ENCODE data around the gene KIF3B. TPM values are rescaled to one million over a fixed set of nuclear protein-coding genes. Genes with fewer than 3 reads are reported as not detected.

The KIF3B gene
- total and polyA plus RNA-seq, 3 experiments from 2014 or later = 5.7 to 61.6 (median 61.0) TPM

GRCh38 chr20:32327087-32327681 lies 49.7 kb downstream of the KIF3B start:
- Mint-ChIP-seq H3K36me3 (peaks cover 11 to 53% (median 18%) of the 10 kb centered on the region in 3 donors), H3K4me3 (no peak overlapping the region), H3K4me1 (peaks cover 2 to 6% (median 4%) of the 10 kb centered on the region in 3 donors), H3K27me3 (no peaks in the 10 kb centered on the region), H3K27ac (peak overlapping the region in 4 of 8 donors; percentile 11 to 78 (median 45)), H3K9me3 (no peaks in the 10 kb centered on the region)
- H3K4me3 ChIP-seq (ENCODE audit: low read length) = no peak overlapping the region
- H3K36me3 ChIP-seq (ENCODE audit: insufficient read depth, low read length) = peaks cover 6% of the 10 kb centered on the region
- no peaks in the 10 kb centered on the region for H3K9me3 ChIP-seq (ENCODE audit: low read length)
- CTCF ChIA-PET = no interaction called here
- DNase-seq = no peak
- POLR2A ChIA-PET = no interaction called here
- H3K27me3 ChIP-seq (ENCODE audit: insufficient read depth, low read length, poor library complexity, severe bottlenecking) = no peaks in the 10 kb centered on the region
- no peaks in the 10 kb centered on the region for H3K4me1 ChIP-seq (ENCODE audit: insufficient read depth, low read length)
- H3K27ac ChIP-seq (ENCODE audit: low read depth, low read length) = no peak overlapping the region

- ChIA-PET POLR2A (no interaction called here), CTCF (no interaction called here)
- Histone ChIP-seq H3K27ac (ENCODE audit: low read depth, low read length) (no peak overlapping the region), H3K4me1 (ENCODE audit: insufficient read depth, low read length) (peaks cover 21% of the 10 kb centered on the region), H3K27me3 (ENCODE audit: insufficient read depth, low read length, poor library complexity, severe bottlenecking) (no peaks in the 10 kb centered on the region), H3K4me3 (ENCODE audit: low read length) (no peak overlapping the region), H3K36me3 (ENCODE audit: insufficient read depth, low read length) (peaks cover 6% of the 10 kb centered on the region), H3K9me3 (ENCODE audit: low read length) (no peaks in the 10 kb centered on the region)
- Mint-ChIP-seq H3K4me3 (no peak overlapping the region), H3K9me3 (no peaks in the 10 kb centered on the region), H3K4me1 (peaks cover 26 to 34% (median 32%) of the 10 kb centered on the region in 3 donors), H3K27ac (no peak overlapping the region), H3K27me3 (no peaks in the 10 kb centered on the region), H3K36me3 (peaks cover 11 to 54% (median 18%) of the 10 kb centered on the region in 3 donors)
- DNase-seq = no peak
Observed at GRCh38 chr20:32329817-32330554, 52.5 kb downstream of the KIF3B start.

- Mint-ChIP-seq H3K27me3 (no peaks in the 10 kb centered on the region), H3K4me1 (peaks cover 26 to 34% (median 33%) of the 10 kb centered on the region in 3 donors), H3K27ac (peak overlapping the region in 1 of 8 donors; percentile 38), H3K36me3 (peaks cover 11 to 54% (median 18%) of the 10 kb centered on the region in 3 donors), H3K4me3 (no peak overlapping the region), H3K9me3 (no peaks in the 10 kb centered on the region)
- Histone ChIP-seq H3K4me1 (ENCODE audit: insufficient read depth, low read length) (peaks cover 21% of the 10 kb centered on the region), H3K27ac (ENCODE audit: low read depth, low read length) (no peak overlapping the region), H3K9me3 (ENCODE audit: low read length) (no peaks in the 10 kb centered on the region), H3K4me3 (ENCODE audit: low read length) (no peak overlapping the region), H3K36me3 (ENCODE audit: insufficient read depth, low read length) (peaks cover 6% of the 10 kb centered on the region), H3K27me3 (ENCODE audit: insufficient read depth, low read length, poor library complexity, severe bottlenecking) (no peaks in the 10 kb centered on the region)
- no peak for DNase-seq
- POLR2A ChIA-PET = no interaction called here
- CTCF ChIA-PET = no interaction called here
Observed at GRCh38 chr20:32330555-32330897, 53.1 kb downstream of the KIF3B start.

GRCh38 chr20:32332614-32333013 lies 55.2 kb downstream of the KIF3B start:
- Mint-ChIP-seq H3K4me1 (peaks cover 28 to 37% (median 34%) of the 10 kb centered on the region in 3 donors), H3K36me3 (peaks cover 4 to 39% (median 5%) of the 10 kb centered on the region in 3 donors), H3K4me3 (no peak overlapping the region), H3K27ac (peak overlapping the region in 7 of 8 donors; percentile 21 to 99 (median 83)), H3K9me3 (no peaks in the 10 kb centered on the region), H3K27me3 (no peaks in the 10 kb centered on the region)
- ChIA-PET CTCF (no interaction called here), POLR2A (no interaction called here)
- Histone ChIP-seq H3K27ac (ENCODE audit: low read depth, low read length) (no peak overlapping the region), H3K27me3 (ENCODE audit: insufficient read depth, low read length, poor library complexity, severe bottlenecking) (no peaks in the 10 kb centered on the region), H3K4me3 (ENCODE audit: low read length) (no peak overlapping the region), H3K36me3 (ENCODE audit: insufficient read depth, low read length) (peaks cover 6% of the 10 kb centered on the region), H3K4me1 (ENCODE audit: insufficient read depth, low read length) (peaks cover 21% of the 10 kb centered on the region), H3K9me3 (ENCODE audit: low read length) (no peaks in the 10 kb centered on the region)
- DNase-seq = no peak

- H3K9me3 ChIP-seq (ENCODE audit: low read length) = no peaks in the 10 kb centered on the region
- H3K36me3 ChIP-seq (ENCODE audit: insufficient read depth, low read length) = peaks cover 6% of the 10 kb centered on the region
- POLR2A ChIA-PET = no interaction called here
- no peaks in the 10 kb centered on the region for H3K27me3 Mint-ChIP-seq
- H3K4me1 ChIP-seq (ENCODE audit: insufficient read depth, low read length) = peaks cover 21% of the 10 kb centered on the region
- H3K27ac Mint-ChIP-seq = peak overlapping the region; percentile 83 to 99 (median 95)
- no peak overlapping the region for H3K4me3 ChIP-seq (ENCODE audit: low read length)
- peaks cover 28 to 37% (median 34%) of the 10 kb centered on the region in 3 donors for H3K4me1 Mint-ChIP-seq
- peak overlapping the region in 6 of 7 donors; percentile 63 to 80 (median 72) for H3K4me3 Mint-ChIP-seq
- no peak for DNase-seq
- H3K9me3 Mint-ChIP-seq = no peaks in the 10 kb centered on the region
- no peaks in the 10 kb centered on the region for H3K27me3 ChIP-seq (ENCODE audit: insufficient read depth, low read length, poor library complexity, severe bottlenecking)
- H3K27ac ChIP-seq (ENCODE audit: low read depth, low read length) = peak overlapping the region; percentile 18
- CTCF ChIA-PET = no interaction called here
- H3K36me3 Mint-ChIP-seq = peaks cover 4 to 39% (median 6%) of the 10 kb centered on the region in 3 donors
Observed at GRCh38 chr20:32333181-32333987, 55.9 kb downstream of the KIF3B start.

DNA sequence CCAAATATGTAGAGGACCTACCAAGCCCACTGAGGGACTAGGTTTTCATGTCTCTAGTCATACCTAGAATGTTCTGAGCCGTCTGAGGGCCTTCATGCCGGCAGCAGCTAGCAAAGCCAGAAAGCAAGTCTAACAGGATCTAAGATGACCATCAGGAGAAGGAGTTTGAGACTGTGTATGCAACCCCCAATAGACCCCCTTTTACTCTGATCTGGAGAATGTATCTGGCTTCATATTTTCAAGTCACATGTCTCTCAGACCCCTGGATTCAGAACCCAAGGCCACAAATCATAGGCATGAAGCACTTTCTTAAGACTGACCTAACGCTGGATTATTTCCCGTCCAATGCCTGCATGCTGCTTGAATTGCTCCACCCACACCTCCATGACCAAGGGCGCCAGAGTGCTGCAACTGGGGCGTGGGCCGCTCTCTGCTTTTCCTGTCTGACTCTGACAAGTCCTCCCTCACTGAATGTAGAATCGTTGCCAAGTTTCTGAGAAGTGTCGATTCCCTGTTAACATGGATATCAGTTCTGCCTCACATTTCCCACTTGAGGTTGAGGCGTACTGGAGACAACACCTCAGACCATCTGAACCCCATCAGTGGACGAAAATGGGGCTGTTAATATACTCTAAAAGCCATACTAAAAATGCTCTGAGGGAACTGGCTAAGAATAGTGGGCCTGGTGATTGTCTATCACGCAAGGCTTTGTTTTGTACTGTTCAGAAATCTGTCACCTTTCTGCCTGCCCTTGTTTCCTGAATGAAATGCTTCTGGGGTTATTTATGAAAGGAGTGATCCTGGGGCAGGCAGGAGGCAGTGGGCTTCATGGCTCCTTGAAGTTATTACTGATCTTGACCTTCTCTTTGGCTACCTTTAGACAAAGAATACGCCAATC lies 56.8 kb downstream of the KIF3B start:
- Mint-ChIP-seq H3K9me3 (no peaks in the 10 kb centered on the region), H3K4me3 (peak overlapping the region in 6 of 7 donors; percentile 63 to 80 (median 72)), H3K36me3 (peaks cover 4 to 37% (median 7%) of the 10 kb centered on the region in 3 donors), H3K27me3 (no peaks in the 10 kb centered on the region), H3K4me1 (peaks cover 28 to 37% (median 34%) of the 10 kb centered on the region in 3 donors), H3K27ac (peak overlapping the region; percentile 83 to 99 (median 95))
- CTCF ChIA-PET = no interaction called here
- Histone ChIP-seq H3K36me3 (ENCODE audit: insufficient read depth, low read length) (peaks cover 6% of the 10 kb centered on the region), H3K9me3 (ENCODE audit: low read length) (no peaks in the 10 kb centered on the region), H3K27ac (ENCODE audit: low read depth, low read length) (peak overlapping the region; percentile 18), H3K4me1 (ENCODE audit: insufficient read depth, low read length) (peaks cover 21% of the 10 kb centered on the region), H3K4me3 (ENCODE audit: low read length) (no peak overlapping the region), H3K27me3 (ENCODE audit: insufficient read depth, low read length, poor library complexity, severe bottlenecking) (no peaks in the 10 kb centered on the region)
- peak in 4 of 5 donors; percentile 15 to 61 (median 36) for DNase-seq
- POLR2A ChIA-PET = no interaction called here

DNA sequence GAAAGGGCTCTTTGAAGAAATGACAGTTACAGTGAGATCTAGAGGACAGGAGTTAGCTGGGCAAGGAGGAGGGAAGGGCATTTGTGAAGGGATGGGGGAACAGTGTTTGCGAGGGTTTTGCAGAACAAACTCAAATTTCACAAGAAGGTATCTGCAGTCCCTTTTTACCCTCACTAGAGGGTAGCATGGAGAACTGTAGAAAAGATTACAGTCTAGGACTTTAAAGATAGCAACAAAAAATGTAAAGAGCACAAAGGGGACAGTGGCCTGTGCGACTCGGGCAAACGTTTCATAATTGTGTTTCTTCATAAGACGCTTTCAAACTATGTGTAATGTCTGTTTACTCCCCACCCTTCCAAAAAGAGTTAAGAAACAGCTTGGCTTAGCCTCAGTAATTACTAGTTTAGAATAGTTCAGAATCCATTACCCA lies 59.5 kb downstream of the KIF3B start:
- Mint-ChIP-seq H3K9me3 (no peaks in the 10 kb centered on the region), H3K27ac (peak overlapping the region in 3 of 8 donors; percentile 43 to 66 (median 57)), H3K36me3 (peaks cover under 1 to 11% (median 3%) of the 10 kb centered on the region in 3 donors), H3K4me3 (no peak overlapping the region), H3K4me1 (peaks cover 28 to 35% (median 31%) of the 10 kb centered on the region in 3 donors), H3K27me3 (no peaks in the 10 kb centered on the region)
- ChIA-PET POLR2A (no interaction called here), CTCF (interaction anchor here (0.6 to 1.1 kb wide), 2 partner anchors 22 to 28 kb away, joined by 3 read pairs; no protein-coding TSS in a partner anchor)
- Histone ChIP-seq H3K27ac (ENCODE audit: low read depth, low read length) (no peak overlapping the region), H3K36me3 (ENCODE audit: insufficient read depth, low read length) (no peaks in the 10 kb centered on the region), H3K9me3 (ENCODE audit: low read length) (no peaks in the 10 kb centered on the region), H3K4me1 (ENCODE audit: insufficient read depth, low read length) (peaks cover 21% of the 10 kb centered on the region), H3K27me3 (ENCODE audit: insufficient read depth, low read length, poor library complexity, severe bottlenecking) (no peaks in the 10 kb centered on the region), H3K4me3 (ENCODE audit: low read length) (no peak overlapping the region)
- peak in 1 of 5 donors; percentile 39 for DNase-seq

All from CD8-positive, alpha-beta memory T cell (primary cell).